Ishikawa (cell line): ENCODE data around the gene FAIM2.

Experiments used
- CEBPB ChIP-seq: IDR thresholded peaks from 2 replicates; pipeline ENCODE4 v1.6.1; 2012
- CREB1 ChIP-seq: IDR thresholded peaks from 2 replicates; pipeline ENCODE4 v1.6.1; 2012; ENCODE audit warnings: low read depth
- EGR1 ChIP-seq: IDR thresholded peaks from 2 replicates; pipeline ENCODE4 v1.6.1; 2012
- EP300 ChIP-seq: IDR thresholded peaks from 2 replicates; pipeline ENCODE4 v1.6.1; 2012; ENCODE audit warnings: borderline replicate concordance
- FOXM1 ChIP-seq: IDR thresholded peaks from 2 replicates; pipeline ENCODE4 v1.6.1; 2012; ENCODE audit warnings: low read depth, borderline replicate concordance
- NFIC ChIP-seq: IDR thresholded peaks from 2 replicates; pipeline ENCODE4 v1.6.1; 2012
- RAD21 ChIP-seq: IDR thresholded peaks from 2 replicates; pipeline ENCODE4 v1.6.1; 2012; ENCODE audit warnings: low read depth
- TAF1 ChIP-seq: IDR thresholded peaks from 2 replicates; pipeline ENCODE4 v1.6.1; 2012; ENCODE audit warnings: low read depth, mild to moderate bottlenecking
- TCF12 ChIP-seq: IDR thresholded peaks from 2 replicates; pipeline ENCODE4 v1.6.1; 2012; ENCODE audit warnings: low read depth
- TEAD4 ChIP-seq: IDR thresholded peaks from 2 replicates; pipeline ENCODE4 v1.6.1; 2012
- YY1 ChIP-seq: IDR thresholded peaks from 2 replicates; pipeline ENCODE4 v1.6.1; 2012; ENCODE audit warnings: low read depth
- ZBTB7A ChIP-seq: IDR thresholded peaks from 2 replicates; pipeline ENCODE4 v1.6.1; 2012; ENCODE audit warnings: low read depth
- TF ChIP-seq, protein P1 (sequence below): IDR thresholded peaks from 2 replicates; pipeline ENCODE4 v1.6.1; 2012; ENCODE audit warnings: low read depth, mild to moderate bottlenecking
- TF ChIP-seq, protein P2 (sequence below): IDR thresholded peaks from 2 replicates; pipeline ENCODE4 v1.6.1; 2012
- TF ChIP-seq, protein P3 (sequence below): IDR thresholded peaks from 2 replicates; pipeline ENCODE4 v1.6.1; 2012

FAIM2 gene

DNA sequence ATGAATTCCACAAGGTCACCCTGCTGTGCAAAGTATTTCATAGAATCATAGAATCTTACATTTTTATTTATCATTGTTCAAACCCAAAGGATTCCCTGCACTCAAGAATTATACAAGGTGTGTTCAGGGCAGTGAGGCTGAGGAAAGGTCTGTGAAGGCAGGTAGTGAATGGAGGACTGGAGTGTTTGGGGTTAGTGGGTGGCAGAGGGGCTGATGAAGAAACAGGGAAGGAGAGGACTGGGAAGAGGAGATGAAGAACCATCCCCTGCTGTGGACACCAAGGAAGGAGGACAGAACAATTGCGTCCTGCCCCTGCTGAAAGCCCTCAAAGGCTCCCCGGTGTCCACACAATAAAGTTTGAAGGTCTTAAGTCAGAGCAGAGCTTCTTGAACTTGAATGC is 50.0 kb downstream of the FAIM2 start:
- TF ChIP-seq EP300, result no peak
- TF ChIP-seq FOXM1, result no peak
- TF ChIP-seq, protein P1, sequence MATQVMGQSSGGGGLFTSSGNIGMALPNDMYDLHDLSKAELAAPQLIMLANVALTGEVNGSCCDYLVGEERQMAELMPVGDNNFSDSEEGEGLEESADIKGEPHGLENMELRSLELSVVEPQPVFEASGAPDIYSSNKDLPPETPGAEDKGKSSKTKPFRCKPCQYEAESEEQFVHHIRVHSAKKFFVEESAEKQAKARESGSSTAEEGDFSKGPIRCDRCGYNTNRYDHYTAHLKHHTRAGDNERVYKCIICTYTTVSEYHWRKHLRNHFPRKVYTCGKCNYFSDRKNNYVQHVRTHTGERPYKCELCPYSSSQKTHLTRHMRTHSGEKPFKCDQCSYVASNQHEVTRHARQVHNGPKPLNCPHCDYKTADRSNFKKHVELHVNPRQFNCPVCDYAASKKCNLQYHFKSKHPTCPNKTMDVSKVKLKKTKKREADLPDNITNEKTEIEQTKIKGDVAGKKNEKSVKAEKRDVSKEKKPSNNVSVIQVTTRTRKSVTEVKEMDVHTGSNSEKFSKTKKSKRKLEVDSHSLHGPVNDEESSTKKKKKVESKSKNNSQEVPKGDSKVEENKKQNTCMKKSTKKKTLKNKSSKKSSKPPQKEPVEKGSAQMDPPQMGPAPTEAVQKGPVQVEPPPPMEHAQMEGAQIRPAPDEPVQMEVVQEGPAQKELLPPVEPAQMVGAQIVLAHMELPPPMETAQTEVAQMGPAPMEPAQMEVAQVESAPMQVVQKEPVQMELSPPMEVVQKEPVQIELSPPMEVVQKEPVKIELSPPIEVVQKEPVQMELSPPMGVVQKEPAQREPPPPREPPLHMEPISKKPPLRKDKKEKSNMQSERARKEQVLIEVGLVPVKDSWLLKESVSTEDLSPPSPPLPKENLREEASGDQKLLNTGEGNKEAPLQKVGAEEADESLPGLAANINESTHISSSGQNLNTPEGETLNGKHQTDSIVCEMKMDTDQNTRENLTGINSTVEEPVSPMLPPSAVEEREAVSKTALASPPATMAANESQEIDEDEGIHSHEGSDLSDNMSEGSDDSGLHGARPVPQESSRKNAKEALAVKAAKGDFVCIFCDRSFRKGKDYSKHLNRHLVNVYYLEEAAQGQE, result no peak
- TF ChIP-seq CEBPB, result no peak
- TF ChIP-seq ZBTB7A, result no peak
- TF ChIP-seq CREB1, result no peak
- TF ChIP-seq YY1, result no peak
- TF ChIP-seq, protein P2, sequence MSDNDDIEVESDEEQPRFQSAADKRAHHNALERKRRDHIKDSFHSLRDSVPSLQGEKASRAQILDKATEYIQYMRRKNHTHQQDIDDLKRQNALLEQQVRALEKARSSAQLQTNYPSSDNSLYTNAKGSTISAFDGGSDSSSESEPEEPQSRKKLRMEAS, result no peak
- no peak for TF ChIP-seq TCF12
- TF ChIP-seq, protein P3, sequence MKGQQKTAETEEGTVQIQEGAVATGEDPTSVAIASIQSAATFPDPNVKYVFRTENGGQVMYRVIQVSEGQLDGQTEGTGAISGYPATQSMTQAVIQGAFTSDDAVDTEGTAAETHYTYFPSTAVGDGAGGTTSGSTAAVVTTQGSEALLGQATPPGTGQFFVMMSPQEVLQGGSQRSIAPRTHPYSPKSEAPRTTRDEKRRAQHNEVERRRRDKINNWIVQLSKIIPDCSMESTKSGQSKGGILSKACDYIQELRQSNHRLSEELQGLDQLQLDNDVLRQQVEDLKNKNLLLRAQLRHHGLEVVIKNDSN, result no peak

GRCh38 chr12:49847161-49847560 is 56.5 kb downstream of the FAIM2 start:
- TF ChIP-seq CEBPB (no peak), EGR1 (no peak), FOXM1 (no peak), TAF1 (no peak), CREB1 (no peak), EP300 (no peak), ZBTB7A (no peak), RAD21 (no peak), TEAD4 (no peak), TCF12 (no peak), YY1 (no peak), NFIC (no peak)
- TF ChIP-seq, protein P3, result no peak
- TF ChIP-seq, protein P2, result no peak
- TF ChIP-seq, protein P1, result no peak

GRCh38 chr12:49846032-49846431 is 57.7 kb downstream of the FAIM2 start:
- TF ChIP-seq CREB1 (no peak), YY1 (no peak), TEAD4 (no peak), CEBPB (no peak), FOXM1 (no peak), RAD21 (no peak), NFIC (no peak), EP300 (no peak), TCF12 (no peak)
- TF ChIP-seq, protein P2, result no peak

GRCh38 chr12:49843876-49844437 is 59.7 kb downstream of the FAIM2 start:
- no peak for TF ChIP-seq TEAD4
- no peak for TF ChIP-seq EP300
- no peak for TF ChIP-seq CREB1
- no peak for TF ChIP-seq YY1
- no peak for TF ChIP-seq RAD21
- no peak for TF ChIP-seq ZBTB7A
- TF ChIP-seq, protein P3, result no peak
- no peak for TF ChIP-seq TAF1
- no peak for TF ChIP-seq FOXM1
- no peak for TF ChIP-seq NFIC
- TF ChIP-seq TCF12, result no peak
- no peak for TF ChIP-seq EGR1
- TF ChIP-seq, protein P1, result no peak
- no peak for TF ChIP-seq CEBPB
- TF ChIP-seq, protein P2, result no peak
